AG04450 (cell line): Measurements from ENCODE around the gene FADS1. TPM values are rescaled to one million over a fixed set of nuclear protein-coding genes. Genes with fewer than 3 reads are reported as not detected.

Experiments
- CTCF ChIA-PET: fragments of 300-600, 350-600 bp; formaldehyde crosslinking; extraction: SDS; loops from one replicate; lab custom pipeline; 2022; ENCODE audit warnings: antibody characterized with exemption, inconsistent platforms; lab: Charles Lee
- POLR2A ChIA-PET: fragments of 350-600 bp; formaldehyde crosslinking; extraction: SDS; loops from one replicate; lab custom pipeline; 2021; ENCODE audit warnings: antibody characterized with exemption, inconsistent platforms; lab: Yijun Ruan, JAX
- DNase-seq: peaks from one replicate; pipeline ENCODE4 v3.0.0-alpha.2; 2011; ENCODE audit warnings: low read depth, low spot score
- H3K27ac ChIP-seq: one replicate; pipeline ENCODE4 v1.5.1; 2012; ENCODE audit warnings: low read depth, low read length, control low read depth
- H3K27me3 ChIP-seq: one replicate; pipeline ENCODE4 v1.6.0; 2012; ENCODE audit warnings: low read length; ENCODE audit not compliant: control insufficient read depth, insufficient read depth
- H3K4me3 ChIP-seq: 2 replicates; pipeline ENCODE4 v1.5.1; 2011; ENCODE audit warnings: mild to moderate bottlenecking, low read depth, low read length, control low read depth
- H3K9me3 ChIP-seq: 2 replicates; pipeline ENCODE4 v1.5.1; 2012; ENCODE audit warnings: low read length; ENCODE audit not compliant: control insufficient read depth, insufficient read depth
- CTCF ChIP-seq: IDR thresholded peaks from 2 replicates; pipeline ENCODE4 v1.5.1; 2011; ENCODE audit warnings: low read depth, low read length, control low read depth, inconsistent platforms
- polyA plus RNA-seq: library from polyadenylated mRNA; depleted of rRNA; stranded (reverse); fragments of >200 nt; gene quantifications from 2 replicates; pipeline ENCODE4 v1.2.3, GENCODE V29; 2011

FADS1 gene
- polyA plus RNA-seq, 1 experiment, result 50.4 TPM

GRCh38 chr11:61769169-61769920 is 47.5 kb downstream of the FADS1 start:
- peak; percentile 16 for DNase-seq
- Histone ChIP-seq H3K27ac (peak overlapping the region; percentile 11), H3K27me3 (no peaks in the 10 kb centered on the region), H3K9me3 (no peaks in the 10 kb centered on the region; the same call in 1 of the 2 replicates), H3K4me3 (no peak overlapping the region)
- CTCF ChIA-PET, result interaction anchor here (0.6 to 0.9 kb wide), 2 partner anchors 17 to 22 kb away, joined by 3 read pairs; partner anchors contain the start of gene MYRF
- POLR2A ChIA-PET, result no interaction called here
- peak; percentile 61 for TF ChIP-seq CTCF

DNA sequence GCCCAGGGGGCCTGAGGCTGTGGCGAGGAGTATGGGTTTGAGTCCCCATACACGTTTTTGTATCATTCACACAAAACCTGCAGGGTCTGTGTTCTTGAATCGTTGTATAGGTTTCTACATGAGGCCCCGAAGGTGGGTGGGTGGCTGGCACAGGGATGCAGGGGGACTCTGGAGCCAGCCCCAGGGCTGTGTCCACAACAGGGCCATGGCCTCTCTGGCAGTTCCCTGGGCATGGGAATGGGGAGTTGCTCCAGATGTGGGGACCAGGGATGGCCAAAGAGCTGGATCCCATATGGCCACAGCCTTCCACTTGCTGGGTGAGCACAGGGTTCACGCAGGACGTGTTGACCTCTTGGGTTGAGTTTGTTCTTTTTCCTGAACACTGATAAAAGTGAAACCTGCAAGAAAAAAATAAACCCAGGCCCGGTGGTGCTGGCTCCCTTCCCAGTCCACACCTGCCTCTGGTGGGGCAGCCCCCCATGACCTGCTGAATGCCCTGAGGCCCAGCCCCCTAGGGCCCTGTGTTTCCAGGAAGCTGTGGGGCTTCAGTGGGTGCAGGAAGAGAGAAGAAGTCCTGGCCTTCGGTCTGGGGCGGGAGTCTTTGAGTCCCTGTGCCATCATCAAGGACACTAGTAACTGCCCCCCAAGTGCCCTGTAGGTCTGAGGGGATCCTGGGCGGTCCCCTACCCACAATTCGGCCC is 48.3 kb downstream of the FADS1 start:
- no peaks in the 10 kb centered on the region for H3K27me3 ChIP-seq
- TF ChIP-seq CTCF, result no peak
- no peak for DNase-seq
- H3K4me3 ChIP-seq, result no peak overlapping the region
- ChIA-PET CTCF (interaction anchor here (0.9 kb wide), 1 partner anchor 21 kb away, joined by 3 read pairs; no protein-coding TSS in a partner anchor), POLR2A (interaction anchor here (0.7 kb wide), 1 partner anchor 60 kb away, joined by 12 read pairs; the partner anchor contains the start of gene FADS2)
- no peaks in the 10 kb centered on the region; the same call in 1 of the 2 replicates for H3K9me3 ChIP-seq
- no peak overlapping the region for H3K27ac ChIP-seq

- ChIA-PET POLR2A (interaction anchor here (0.7 kb wide), 1 partner anchor 34 kb away, joined by 3 read pairs; no protein-coding TSS in a partner anchor), CTCF (interaction anchor here (1.2 to 1.5 kb wide), 2 partner anchors 13 to 19 kb away, joined by 3 to 7 read pairs; no protein-coding TSS in a partner anchor)
- Histone ChIP-seq H3K27ac (peak overlapping the region; percentile 83), H3K4me3 (no peak overlapping the region), H3K9me3 (no peaks in the 10 kb centered on the region; the same call in 1 of the 2 replicates), H3K27me3 (no peaks in the 10 kb centered on the region)
- TF ChIP-seq CTCF, result no peak
- peak; percentile 69 for DNase-seq
Observed at GRCh38 chr11:61766353-61766841, 50.4 kb downstream of the FADS1 start.

DNA sequence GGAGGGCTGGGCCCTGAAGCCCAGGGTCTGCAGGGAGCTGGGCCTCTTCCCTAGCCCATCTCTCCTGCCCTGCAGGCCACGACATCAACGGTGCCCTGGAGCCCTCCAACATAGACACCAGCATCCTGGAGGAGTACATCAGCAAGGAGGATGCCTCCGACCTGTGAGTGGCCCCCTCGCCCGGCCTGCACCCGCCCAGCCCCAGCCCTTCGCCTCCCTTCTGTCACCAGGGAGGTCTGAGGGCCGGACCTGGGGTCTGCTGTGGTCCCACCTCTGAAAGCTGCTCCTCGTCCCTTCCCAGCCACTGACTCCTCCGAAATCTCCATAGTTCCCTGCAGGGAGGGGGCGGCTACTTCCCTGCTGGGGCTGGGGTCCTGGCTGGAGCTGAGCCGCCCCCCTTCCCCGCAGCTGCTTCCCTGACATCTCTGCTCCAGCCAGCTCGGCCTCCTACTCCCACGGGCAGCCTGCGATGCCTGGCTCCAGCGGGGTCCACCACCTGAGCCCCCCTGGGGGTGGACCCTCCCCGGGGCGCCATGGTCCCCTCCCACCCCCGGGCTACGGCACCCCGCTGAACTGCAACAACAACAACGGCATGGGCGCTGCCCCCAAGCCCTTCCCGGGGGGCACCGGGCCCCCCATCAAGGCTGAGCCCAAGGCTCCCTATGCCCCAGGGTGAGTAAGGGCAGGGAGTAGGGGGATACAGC is 51.1 kb downstream of the FADS1 start:
- no peaks in the 10 kb centered on the region; the same call in 1 of the 2 replicates for H3K9me3 ChIP-seq
- no peak for DNase-seq
- CTCF ChIA-PET, result interaction anchor here (1.0 to 1.4 kb wide), 2 partner anchors 16 to 23 kb away, joined by 3 to 5 read pairs; no protein-coding TSS in a partner anchor
- POLR2A ChIA-PET, result interaction anchor here (0.7 kb wide), 1 partner anchor 34 kb away, joined by 3 read pairs; no protein-coding TSS in a partner anchor
- H3K27me3 ChIP-seq, result no peaks in the 10 kb centered on the region
- TF ChIP-seq CTCF, result no peak
- peak overlapping the region; percentile 83 for H3K27ac ChIP-seq
- no peak overlapping the region for H3K4me3 ChIP-seq
